Neuronal stem cell (in vitro differentiated cells): ENCODE results near the gene FHOD3.

Experiments used
- DNase-seq: peaks from one replicate; pipeline ENCODE4 v3.0.0-alpha.2; 2013; ENCODE audit warnings: low spot score
- H2AFZ ChIP-seq: one replicate; pipeline ENCODE4 v1.6.1; 2013; ENCODE audit warnings: mild to moderate bottlenecking, low read length, inconsistent platforms
- H2AK5ac ChIP-seq: 2 replicates; pipeline ENCODE4 v1.6.1; 2013; ENCODE audit warnings: low read depth, mild to moderate bottlenecking, inconsistent platforms, low read length, moderate library complexity, mixed read lengths
- H2BK120ac ChIP-seq: 2 replicates; pipeline ENCODE4 v1.6.1; 2013; ENCODE audit warnings: low read depth, mild to moderate bottlenecking, inconsistent platforms, low read length, moderate library complexity, mixed read lengths
- H2BK12ac ChIP-seq: one replicate; pipeline ENCODE4 v1.6.1; 2013; ENCODE audit warnings: low read length, inconsistent platforms
- H2BK15ac ChIP-seq: 2 replicates; pipeline ENCODE4 v1.6.1; 2013; ENCODE audit warnings: mild to moderate bottlenecking, low read length, inconsistent platforms, mixed read lengths
- H2BK5ac ChIP-seq: one replicate; pipeline ENCODE4 v1.6.1; 2013; ENCODE audit warnings: inconsistent platforms, mild to moderate bottlenecking, low read length, moderate library complexity
- H3K14ac ChIP-seq: one replicate; pipeline ENCODE4 v1.6.1; 2013; ENCODE audit warnings: low read length, inconsistent platforms
- H3K18ac ChIP-seq: 2 replicates; pipeline ENCODE4 v1.6.1; 2013; ENCODE audit warnings: low read length, inconsistent platforms
- H3K23ac ChIP-seq: 2 replicates; pipeline ENCODE4 v1.6.1; 2013; ENCODE audit warnings: low read depth, mild to moderate bottlenecking, mixed read lengths, low read length, inconsistent platforms; ENCODE audit not compliant: poor library complexity
- H3K27ac ChIP-seq: replicated peaks from 3 replicates; pipeline ENCODE4 v1.5.1; 2013; ENCODE audit warnings: low read length, inconsistent platforms
- H3K27me3 ChIP-seq, 3 experiments: 2 replicates each; pipeline ENCODE4 v1.6.1; 2013; ENCODE audit warnings: low read length in 3 of 3, mild to moderate bottlenecking in 2 of 3, inconsistent platforms in 1 of 3, low read depth in 1 of 3, mixed read lengths in 1 of 3, moderate library complexity in 1 of 3; ENCODE audit not compliant: control insufficient read depth in 3 of 3, insufficient read depth in 3 of 3
- H3K36me3 ChIP-seq, 2 donors: replicated peaks in 1 of 2; 2 replicates each; pipeline ENCODE4 v1.6.1; 2013; ENCODE audit warnings: low read length in 2 of 2; ENCODE audit not compliant: control insufficient read depth in 2 of 2, insufficient read depth in 2 of 2
- H3K4ac ChIP-seq: 2 replicates; pipeline ENCODE4 v1.6.1; 2013; ENCODE audit warnings: inconsistent platforms, mild to moderate bottlenecking, low read length, moderate library complexity
- H3K4me1 ChIP-seq, 2 donors: 1 replicate in 1 of 2; 2 replicates in 1 of 2; pipeline ENCODE4 v1.6.1; 2013; ENCODE audit warnings: low read length in 2 of 2, low read depth in 1 of 2; ENCODE audit not compliant: control insufficient read depth in 2 of 2, insufficient read depth in 1 of 2
- H3K4me2 ChIP-seq: one replicate; pipeline ENCODE4 v1.6.1; 2013; ENCODE audit warnings: mild to moderate bottlenecking, low read length, inconsistent platforms; ENCODE audit not compliant: insufficient read depth, poor library complexity, severe bottlenecking
- H3K4me3 ChIP-seq, 2 donors: 2 replicates each; pipeline ENCODE4 v1.5.1; 2013; ENCODE audit warnings: low read length in 2 of 2, mild to moderate bottlenecking in 2 of 2, inconsistent platforms in 1 of 2, moderate library complexity in 1 of 2
- H3K79me1 ChIP-seq: one replicate; pipeline ENCODE4 v1.6.1; 2013; ENCODE audit warnings: low read depth, mild to moderate bottlenecking, inconsistent platforms, low read length, moderate library complexity
- H3K9ac ChIP-seq: one replicate; pipeline ENCODE4 v1.6.1; 2013; ENCODE audit warnings: mild to moderate bottlenecking, low read depth, low read length, inconsistent platforms; ENCODE audit not compliant: poor library complexity
- H3K9me3 ChIP-seq, 2 donors: replicated peaks in 1 of 2; 2 replicates each; pipeline versions ENCODE3 to v1.6.1; 2013; ENCODE audit warnings: low read length in 2 of 2, mild to moderate bottlenecking in 2 of 2, inconsistent platforms in 1 of 2, low read depth in 1 of 2, mixed read lengths in 1 of 2, moderate library complexity in 1 of 2; ENCODE audit not compliant: control insufficient read depth in 2 of 2, insufficient read depth in 1 of 2
- H4K8ac ChIP-seq: one replicate; pipeline ENCODE4 v1.6.1; 2013; ENCODE audit warnings: low read depth, mild to moderate bottlenecking, inconsistent platforms, low read length, moderate library complexity
- H4K91ac ChIP-seq: one replicate; pipeline ENCODE4 v1.6.1; 2013; ENCODE audit warnings: low read length, low read depth, mild to moderate bottlenecking, inconsistent platforms; ENCODE audit not compliant: poor library complexity
- WGBS, 2 donors: extraction: QIAGEN DNeasy Blood & Tissue Kit; methylation state at CpG; one replicate each; pipeline ENCODE4 v1.1.7; 2013; ENCODE audit warnings: missing lambda C conversion rate in 2 of 2, mixed read lengths in 1 of 2; ENCODE audit not compliant: insufficient read length in 2 of 2, insufficient replicate concordance in 1 of 2; ENCODE audit errors: extremely low coverage in 2 of 2; 5-methylcytosine and 5-hydroxymethylcytosine counted together

The FHOD3 gene

GRCh38 chr18:36499938-36500337 is 202.4 kb downstream of the FHOD3 start:
- H3K9ac ChIP-seq, result no peak overlapping the region
- H2BK120ac ChIP-seq, result no peak overlapping the region
- DNase-seq, result no peak

GRCh38 chr18:36501100-36501499 is 203.6 kb downstream of the FHOD3 start:
- no peak overlapping the region for H2BK120ac ChIP-seq
- peaks cover 0 to 3% of the 10 kb centered on the region in 2 donors for H3K9me3 ChIP-seq
- no peak overlapping the region for H3K14ac ChIP-seq
- H2BK15ac ChIP-seq, result no peak overlapping the region
- H3K4me3 ChIP-seq, result no peak overlapping the region
- no peak overlapping the region for H2BK5ac ChIP-seq
- no peaks in the 10 kb centered on the region for H3K27me3 ChIP-seq
- H3K27ac ChIP-seq, result no peak overlapping the region
- H3K4me2 ChIP-seq, result no peak overlapping the region
- H2AK5ac ChIP-seq, result no peak overlapping the region
- H3K36me3 ChIP-seq, result peaks cover 10 to 36% of the 10 kb centered on the region in 2 donors
- WGBS, 2 donors, result no CpG with 5 or more reads among the region's 2 CpGs
- no peak overlapping the region for H4K91ac ChIP-seq
- H3K79me1 ChIP-seq, result no peaks in the 10 kb centered on the region
- H2AFZ ChIP-seq, result no peak overlapping the region
- H3K4me1 ChIP-seq, result peaks cover 0 to 2% of the 10 kb centered on the region in 2 donors
- no peak for DNase-seq
- no peak overlapping the region for H2BK12ac ChIP-seq
- no peak overlapping the region for H4K8ac ChIP-seq
- H3K23ac ChIP-seq, result no peak overlapping the region
- no peak overlapping the region for H3K18ac ChIP-seq
- peak overlapping the region; percentile 27 for H3K9ac ChIP-seq
- no peak overlapping the region for H3K4ac ChIP-seq

More at GRCh38 chr18:36499938-36500337, 202.4 kb downstream of the FHOD3 start:
- H3K9me3 ChIP-seq, result peaks cover 0 to 3% of the 10 kb centered on the region in 2 donors
- H3K14ac ChIP-seq, result no peak overlapping the region
- H3K27me3 ChIP-seq, result no peaks in the 10 kb centered on the region
- H3K79me1 ChIP-seq, result no peaks in the 10 kb centered on the region
- H3K36me3 ChIP-seq, result peaks cover 10 to 24% of the 10 kb centered on the region in 2 donors
- H3K23ac ChIP-seq, result no peak overlapping the region
- H3K18ac ChIP-seq, result no peak overlapping the region
- H3K27ac ChIP-seq, result no peak overlapping the region
- no peak overlapping the region for H2BK15ac ChIP-seq
- H3K4me3 ChIP-seq, result no peak overlapping the region
- H4K8ac ChIP-seq, result no peak overlapping the region
- WGBS, 2 donors, result no CpG with 5 or more reads among the region's 3 CpGs
- H4K91ac ChIP-seq, result no peak overlapping the region
- H3K4me2 ChIP-seq, result no peak overlapping the region
- no peak overlapping the region for H2AFZ ChIP-seq
- no peak overlapping the region for H3K4ac ChIP-seq
- no peak overlapping the region for H2BK12ac ChIP-seq
- H3K4me1 ChIP-seq, result peaks cover 0 to 6% of the 10 kb centered on the region in 2 donors
- no peak overlapping the region for H2BK5ac ChIP-seq
- no peak overlapping the region for H2AK5ac ChIP-seq

- Histone ChIP-seq H3K27ac (no peak overlapping the region), H4K91ac (no peak overlapping the region), H3K18ac (no peak overlapping the region), H3K36me3 (peaks cover 11 to 49% of the 10 kb centered on the region in 2 donors), H2BK120ac (no peak overlapping the region), H3K27me3 (no peaks in the 10 kb centered on the region), H3K4me1 (peaks cover 0 to 5% of the 10 kb centered on the region in 2 donors), H3K9ac (no peak overlapping the region), H4K8ac (no peak overlapping the region), H2BK15ac (no peak overlapping the region), H3K4ac (no peak overlapping the region), H3K4me3 (peak overlapping the region in 1 of 2 donors; percentile 28), H2BK5ac (no peak overlapping the region), H2BK12ac (no peak overlapping the region), H2AK5ac (no peak overlapping the region), H3K23ac (no peak overlapping the region), H3K4me2 (no peak overlapping the region), H3K14ac (no peak overlapping the region), H3K79me1 (no peaks in the 10 kb centered on the region), H3K9me3 (peaks cover 0 to 3% of the 10 kb centered on the region in 2 donors), H2AFZ (no peak overlapping the region)
- DNase-seq, result no peak
- no CpG with 5 or more reads among the region's 3 CpGs for WGBS, 2 donors
These were observed 206.0 kb downstream of the FHOD3 start for GRCh38 chr18:36503477-36503876.

- H3K27me3 ChIP-seq, result no peaks in the 10 kb centered on the region
- H3K23ac ChIP-seq, result no peak overlapping the region
- no peak overlapping the region for H2BK15ac ChIP-seq
- no peak overlapping the region for H2BK12ac ChIP-seq
- H3K36me3 ChIP-seq, result peaks cover 11 to 52% of the 10 kb centered on the region in 2 donors
- peaks cover 0 to 3% of the 10 kb centered on the region in 2 donors for H3K4me1 ChIP-seq
- no peak overlapping the region for H3K4me2 ChIP-seq
- H2AFZ ChIP-seq, result no peak overlapping the region
- H4K8ac ChIP-seq, result no peak overlapping the region
- H3K9me3 ChIP-seq, result peaks cover 0 to 3% of the 10 kb centered on the region in 2 donors
- H2BK120ac ChIP-seq, result no peak overlapping the region
- no peak overlapping the region for H3K4ac ChIP-seq
- H4K91ac ChIP-seq, result no peak overlapping the region
- no peak overlapping the region for H3K18ac ChIP-seq
- H3K79me1 ChIP-seq, result no peaks in the 10 kb centered on the region
- H3K4me3 ChIP-seq, result no peak overlapping the region
- no peak overlapping the region for H3K14ac ChIP-seq
- H2AK5ac ChIP-seq, result no peak overlapping the region
- H2BK5ac ChIP-seq, result no peak overlapping the region
- H3K27ac ChIP-seq, result no peak overlapping the region
- no CpG with 5 or more reads among the region's 2 CpGs for WGBS, 2 donors
- no peak for DNase-seq
- H3K9ac ChIP-seq, result no peak overlapping the region
These were observed 207.4 kb downstream of the FHOD3 start for GRCh38 chr18:36504928-36505327.
